Measurements from ENCODE around the gene ALAS1.

ALAS1 gene

GRCh38 chr3:52198643-52199608, 966 bp downstream of the ALAS1 start:
- H3K27ac ChIP-seq (replicated peaks; ENCODE audit: low read length) = no peak overlapping the region
- no peak overlapping the region for H4K8ac ChIP-seq (ENCODE audit: low read depth, low read length)
- H2BK120ac ChIP-seq (ENCODE audit: low read depth, low read length) = no peak overlapping the region
- H3K9ac ChIP-seq (ENCODE audit: low read depth, low read length, poor library complexity) = peak overlapping the region; percentile 98
- H3K36me3 ChIP-seq (replicated peaks in 1 of 2; ENCODE audit: control insufficient read depth in 2 of 2, insufficient read depth in 2 of 2, low read length in 2 of 2) = peaks cover 16 to 50% of the 10 kb centered on the region in 2 donors
- H2BK12ac ChIP-seq (ENCODE audit: low read length) = no peak overlapping the region
- WGBS, 2 donors (ENCODE audit: extremely low coverage in 2 of 2, insufficient read length in 2 of 2, insufficient replicate concordance in 1 of 2) = no CpG with 5 or more reads among the region's 14 CpGs
- H3K14ac ChIP-seq (ENCODE audit: low read length) = peak overlapping the region; percentile 9
- peak overlapping the region; percentile 72 to 96 for H3K4me3 ChIP-seq (ENCODE audit: low read length in 2 of 2)
- H3K18ac ChIP-seq (ENCODE audit: low read length) = peak overlapping the region; percentile 95
- H2AFZ ChIP-seq (ENCODE audit: low read length) = peak overlapping the region; percentile 96
- peak overlapping the region; percentile 66 for H2BK5ac ChIP-seq (ENCODE audit: low read length)
- H3K27me3 ChIP-seq (ENCODE audit: control insufficient read depth in 3 of 3, insufficient read depth in 3 of 3, low read depth in 1 of 3, low read length in 3 of 3) = no peaks in the 10 kb centered on the region
- H3K23ac ChIP-seq (ENCODE audit: low read depth, low read length, poor library complexity) = no peak overlapping the region
- peak overlapping the region; percentile 93 for H3K4me2 ChIP-seq (ENCODE audit: insufficient read depth, low read length, poor library complexity, severe bottlenecking)
- H2BK15ac ChIP-seq (ENCODE audit: low read length) = no peak overlapping the region
- H3K4me1 ChIP-seq (ENCODE audit: control insufficient read depth in 2 of 2, insufficient read depth in 1 of 2, low read depth in 1 of 2, low read length in 2 of 2) = peaks cover 7 to 9% of the 10 kb centered on the region in 2 donors
- H2AK5ac ChIP-seq (ENCODE audit: low read depth, low read length) = no peak overlapping the region
- DNase-seq (ENCODE audit: low spot score) = no peak
- no peaks in the 10 kb centered on the region for H3K9me3 ChIP-seq (replicated peaks in 1 of 2; ENCODE audit: control insufficient read depth in 2 of 2, insufficient read depth in 1 of 2, low read depth in 1 of 2, low read length in 2 of 2)
- H3K4ac ChIP-seq (ENCODE audit: low read length) = no peak overlapping the region
- peaks cover 8% of the 10 kb centered on the region for H3K79me1 ChIP-seq (ENCODE audit: low read depth, low read length)
- H4K91ac ChIP-seq (ENCODE audit: low read depth, low read length, poor library complexity) = no peak overlapping the region

- no peak overlapping the region for H3K14ac ChIP-seq (ENCODE audit: low read length)
- no peak overlapping the region for H3K18ac ChIP-seq (ENCODE audit: low read length)
- no peak overlapping the region for H3K4ac ChIP-seq (ENCODE audit: low read length)
- peaks cover 8% of the 10 kb centered on the region for H3K79me1 ChIP-seq (ENCODE audit: low read depth, low read length)
- H4K8ac ChIP-seq (ENCODE audit: low read depth, low read length) = no peak overlapping the region
- no peak overlapping the region for H2AFZ ChIP-seq (ENCODE audit: low read length)
- H3K4me3 ChIP-seq (ENCODE audit: low read length in 2 of 2) = no peak overlapping the region
- H3K23ac ChIP-seq (ENCODE audit: low read depth, low read length, poor library complexity) = no peak overlapping the region
- WGBS, 2 donors (ENCODE audit: extremely low coverage in 2 of 2, insufficient read length in 2 of 2, insufficient replicate concordance in 1 of 2) = no CpG with 5 or more reads among the region's 5 CpGs
- no peak overlapping the region for H4K91ac ChIP-seq (ENCODE audit: low read depth, low read length, poor library complexity)
- no peak overlapping the region for H3K9ac ChIP-seq (ENCODE audit: low read depth, low read length, poor library complexity)
- H3K4me2 ChIP-seq (ENCODE audit: insufficient read depth, low read length, poor library complexity, severe bottlenecking) = no peak overlapping the region
- H3K4me1 ChIP-seq (ENCODE audit: control insufficient read depth in 2 of 2, insufficient read depth in 1 of 2, low read depth in 1 of 2, low read length in 2 of 2) = peaks cover 7 to 9% of the 10 kb centered on the region in 2 donors
- no peak for DNase-seq (ENCODE audit: low spot score)
- H2BK120ac ChIP-seq (ENCODE audit: low read depth, low read length) = no peak overlapping the region
- no peak overlapping the region for H3K27ac ChIP-seq (replicated peaks; ENCODE audit: low read length)
- H3K27me3 ChIP-seq (ENCODE audit: control insufficient read depth in 3 of 3, insufficient read depth in 3 of 3, low read depth in 1 of 3, low read length in 3 of 3) = no peaks in the 10 kb centered on the region
- H3K9me3 ChIP-seq (replicated peaks in 1 of 2; ENCODE audit: control insufficient read depth in 2 of 2, insufficient read depth in 1 of 2, low read depth in 1 of 2, low read length in 2 of 2) = no peaks in the 10 kb centered on the region
- no peak overlapping the region for H2AK5ac ChIP-seq (ENCODE audit: low read depth, low read length)
- no peak overlapping the region for H2BK12ac ChIP-seq (ENCODE audit: low read length)
- no peak overlapping the region for H2BK15ac ChIP-seq (ENCODE audit: low read length)
- peaks cover 33 to 72% of the 10 kb centered on the region in 2 donors for H3K36me3 ChIP-seq (replicated peaks in 1 of 2; ENCODE audit: control insufficient read depth in 2 of 2, insufficient read depth in 2 of 2, low read length in 2 of 2)
- H2BK5ac ChIP-seq (ENCODE audit: low read length) = no peak overlapping the region
These were observed 3.2 kb downstream of the ALAS1 start for GRCh38 chr3:52200981-52201679.

GRCh38 chr3:52202384-52203077, 4.6 kb downstream of the ALAS1 start:
- WGBS, 2 donors (ENCODE audit: extremely low coverage in 2 of 2, insufficient read length in 2 of 2, insufficient replicate concordance in 1 of 2) = no CpG with 5 or more reads among the region's 4 CpGs
- no peak overlapping the region for H2AFZ ChIP-seq (ENCODE audit: low read length)
- no peaks in the 10 kb centered on the region for H3K27me3 ChIP-seq (ENCODE audit: control insufficient read depth in 3 of 3, insufficient read depth in 3 of 3, low read depth in 1 of 3, low read length in 3 of 3)
- peaks cover 4 to 6% of the 10 kb centered on the region in 2 donors for H3K4me1 ChIP-seq (ENCODE audit: control insufficient read depth in 2 of 2, insufficient read depth in 1 of 2, low read depth in 1 of 2, low read length in 2 of 2)
- no peak overlapping the region for H2BK120ac ChIP-seq (ENCODE audit: low read depth, low read length)
- no peaks in the 10 kb centered on the region for H3K9me3 ChIP-seq (replicated peaks in 1 of 2; ENCODE audit: control insufficient read depth in 2 of 2, insufficient read depth in 1 of 2, low read depth in 1 of 2, low read length in 2 of 2)
- H3K79me1 ChIP-seq (ENCODE audit: low read depth, low read length) = peaks cover 8% of the 10 kb centered on the region
- H3K9ac ChIP-seq (ENCODE audit: low read depth, low read length, poor library complexity) = peak overlapping the region; percentile 73
- no peak overlapping the region for H3K14ac ChIP-seq (ENCODE audit: low read length)
- no peak overlapping the region for H3K4ac ChIP-seq (ENCODE audit: low read length)
- H3K18ac ChIP-seq (ENCODE audit: low read length) = no peak overlapping the region
- no peak overlapping the region for H3K4me3 ChIP-seq (ENCODE audit: low read length in 2 of 2)
- H2BK15ac ChIP-seq (ENCODE audit: low read length) = no peak overlapping the region
- no peak overlapping the region for H4K8ac ChIP-seq (ENCODE audit: low read depth, low read length)
- H3K36me3 ChIP-seq (replicated peaks in 1 of 2; ENCODE audit: control insufficient read depth in 2 of 2, insufficient read depth in 2 of 2, low read length in 2 of 2) = peaks cover 41 to 84% of the 10 kb centered on the region in 2 donors
- H2AK5ac ChIP-seq (ENCODE audit: low read depth, low read length) = no peak overlapping the region
- no peak overlapping the region for H2BK5ac ChIP-seq (ENCODE audit: low read length)
- no peak overlapping the region for H3K4me2 ChIP-seq (ENCODE audit: insufficient read depth, low read length, poor library complexity, severe bottlenecking)
- no peak overlapping the region for H2BK12ac ChIP-seq (ENCODE audit: low read length)
- no peak overlapping the region for H3K23ac ChIP-seq (ENCODE audit: low read depth, low read length, poor library complexity)
- no peak overlapping the region for H3K27ac ChIP-seq (replicated peaks; ENCODE audit: low read length)
- no peak overlapping the region for H4K91ac ChIP-seq (ENCODE audit: low read depth, low read length, poor library complexity)
- DNase-seq (ENCODE audit: low spot score) = no peak
